Psoas muscle (tissue), 8 donors: ENCODE results near the gene CCT8. TPM values are rescaled to one million over a fixed set of nuclear protein-coding genes. Genes with fewer than 3 reads are reported as not detected.
A peak's percentile ranks its signal among the peaks of the same experiment; 100 is the strongest.

Experiments used
- ATAC-seq, 4 donors: fragments of 200-7000 bp; cut with Tn5 transposase; one replicate each; pipeline ENCODE4 v1.9.1; 2020; ENCODE audit warnings: moderate library complexity in 3 of 4, mild to moderate bottlenecking in 2 of 4
- DNase-seq, 2 donors: peaks; one replicate each; pipeline ENCODE4 v3.0.0-alpha.2; 2020
- H3K27ac ChIP-seq: fragments of 200-600 bp; one replicate; pipeline ENCODE4 v1.8.0; 2022
- H3K27me3 ChIP-seq, 3 donors: fragments of 200-600 bp in 1 of 3; one replicate each; pipeline versions ENCODE4 v1.6.1 to v1.8.0; 2013 to 2022; ENCODE audit warnings: low read length in 2 of 3, mild to moderate bottlenecking in 2 of 3, moderate library complexity in 1 of 3; ENCODE audit not compliant: insufficient read depth in 3 of 3
- H3K36me3 ChIP-seq, 2 donors: fragments of 200-600 bp in 1 of 2; one replicate each; pipeline versions ENCODE4 v1.6.1 to v1.8.0; 2013 to 2022; ENCODE audit warnings: low read depth in 1 of 2, mild to moderate bottlenecking in 1 of 2, moderate library complexity in 1 of 2; ENCODE audit not compliant: insufficient read depth in 1 of 2
- H3K4me1 ChIP-seq: fragments of 200-600 bp; one replicate; pipeline ENCODE4 v1.8.0; 2022
- H3K4me3 ChIP-seq: fragments of 200-600 bp; one replicate; pipeline ENCODE4 v1.8.0; 2022; ENCODE audit warnings: mild to moderate bottlenecking
- H3K9me3 ChIP-seq: fragments of 200-600 bp; one replicate; pipeline ENCODE4 v1.8.0; 2022
- CTCF ChIP-seq: fragments of 200-600 bp; IDR thresholded peaks from one replicate; pipeline ENCODE4 v1.8.0; 2022; ENCODE audit warnings: antibody characterized with exemption
- WGBS, 3 donors: extraction: QIAGEN DNeasy Blood & Tissue Kit; methylation state at CpG; one replicate each; pipeline versions ENCODE4 v1.1.6 to v1.1.7; 2013; 5-methylcytosine and 5-hydroxymethylcytosine counted together
- intact Hi-C, 2 donors: fragments of 100-400 bp; cut with DNase I; formaldehyde crosslinking; loops; one replicate each; pipeline versions ENCODE4 v1.11.0 to v1.14.2; 2022
- polyA plus RNA-seq, 3 donors: library from polyadenylated mRNA; stranded (reverse); fragments of 200-250 nt; gene quantifications; one replicate each; pipeline ENCODE4 v1.2.3, GENCODE V29; 2013
- total RNA-seq, 4 donors: library from RNA; stranded (reverse); fragmentation: NEBNext Ultra II Directional in 2 of 4; extraction: Animal tissue kit (Norgen Biotek cat#: 25700) in 2 of 4; gene quantifications; one replicate each; pipeline versions ENCODE4 v1.2.1 to v1.2.4, GENCODE V29; 2021 to 2023
- donor health status: healthy with polysubstance abuse.
- donor health status: DM: no; HTN: no; CAD: no; lungs with moderate emphysema.
- donor health status: Bipolar disorder and iron deficiency.
- donor health status: healthy.
- donor health status: DM: yes; HTN: yes; CAD: no.
- donor health status: DM: no; HTN: no; CAD: no.
- donor health status: DM: no; HTN: no; CAD: no.
- donor health status: DM: yes; HTN: yes; CAD: no.

Gene CCT8
- total and polyA plus RNA-seq, 7 donors: 124 to 251 (median 138) TPM

- Histone ChIP-seq H3K4me3 (no peak overlapping the region), H3K9me3 (no peaks in the 10 kb centered on the region), H3K4me1 (peaks cover 3% of the 10 kb centered on the region), H3K27me3 (no peaks in the 10 kb centered on the region), H3K27ac (no peak overlapping the region), H3K36me3 (no peaks in the 10 kb centered on the region)
- ATAC-seq: no peak
- no peak for TF ChIP-seq CTCF
- WGBS, 3 donors: 65 to 68% (median 67%) methylated on average over 2 of the region's 2 CpGs
- no peak for DNase-seq
- intact Hi-C loops: loop anchor here in 1 of 2 donors (10.0 kb wide), 1 partner anchor 197 kb away; the partner anchor contains the start of gene BACH1
Observed at GRCh38 chr21:29098156-29098555, 24.7 kb upstream of the CCT8 start.

DNA sequence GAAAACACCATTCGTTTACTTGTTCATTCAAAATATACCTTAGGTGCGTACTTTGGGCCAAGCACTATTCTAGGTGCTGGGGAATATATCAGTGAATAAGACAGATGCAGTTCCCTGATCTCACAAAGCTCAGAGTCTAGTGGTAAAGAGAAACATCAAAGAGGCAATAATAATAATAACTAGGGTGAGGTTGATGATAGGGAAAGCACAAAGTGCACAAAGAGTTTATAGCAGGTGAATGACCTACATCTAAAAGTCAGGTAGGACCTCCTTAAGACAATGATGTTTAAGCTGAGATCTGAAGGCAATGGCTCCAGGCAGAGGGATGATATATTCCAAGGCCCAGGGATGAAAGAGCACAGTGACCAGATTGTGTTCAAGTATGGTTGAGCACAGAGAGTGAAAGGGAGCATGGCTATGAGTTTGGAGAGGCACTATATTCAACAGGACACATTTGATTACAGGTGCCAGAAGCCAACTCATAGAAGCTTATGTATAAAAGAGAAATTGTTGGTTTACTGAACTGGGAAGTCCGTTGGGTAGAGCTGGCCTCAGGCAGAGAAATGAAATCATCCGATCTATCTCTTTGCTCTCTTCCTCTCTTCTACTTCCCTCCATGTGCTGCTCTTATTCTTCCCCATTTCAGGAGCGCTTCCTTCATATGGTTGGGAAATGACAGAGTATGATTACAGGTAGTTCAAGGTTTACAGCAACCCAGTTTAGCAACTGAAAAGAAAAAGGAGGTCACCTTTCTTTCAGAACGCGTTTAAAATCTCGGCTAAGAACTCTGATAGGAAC is 23.0 kb upstream of the CCT8 start:
- intact Hi-C loops: loop anchor here in 1 of 2 donors (10.0 kb wide), 1 partner anchor 198 kb away; the partner anchor contains the start of gene BACH1
- Histone ChIP-seq H3K9me3 (no peaks in the 10 kb centered on the region), H3K27me3 (no peaks in the 10 kb centered on the region)

DNA sequence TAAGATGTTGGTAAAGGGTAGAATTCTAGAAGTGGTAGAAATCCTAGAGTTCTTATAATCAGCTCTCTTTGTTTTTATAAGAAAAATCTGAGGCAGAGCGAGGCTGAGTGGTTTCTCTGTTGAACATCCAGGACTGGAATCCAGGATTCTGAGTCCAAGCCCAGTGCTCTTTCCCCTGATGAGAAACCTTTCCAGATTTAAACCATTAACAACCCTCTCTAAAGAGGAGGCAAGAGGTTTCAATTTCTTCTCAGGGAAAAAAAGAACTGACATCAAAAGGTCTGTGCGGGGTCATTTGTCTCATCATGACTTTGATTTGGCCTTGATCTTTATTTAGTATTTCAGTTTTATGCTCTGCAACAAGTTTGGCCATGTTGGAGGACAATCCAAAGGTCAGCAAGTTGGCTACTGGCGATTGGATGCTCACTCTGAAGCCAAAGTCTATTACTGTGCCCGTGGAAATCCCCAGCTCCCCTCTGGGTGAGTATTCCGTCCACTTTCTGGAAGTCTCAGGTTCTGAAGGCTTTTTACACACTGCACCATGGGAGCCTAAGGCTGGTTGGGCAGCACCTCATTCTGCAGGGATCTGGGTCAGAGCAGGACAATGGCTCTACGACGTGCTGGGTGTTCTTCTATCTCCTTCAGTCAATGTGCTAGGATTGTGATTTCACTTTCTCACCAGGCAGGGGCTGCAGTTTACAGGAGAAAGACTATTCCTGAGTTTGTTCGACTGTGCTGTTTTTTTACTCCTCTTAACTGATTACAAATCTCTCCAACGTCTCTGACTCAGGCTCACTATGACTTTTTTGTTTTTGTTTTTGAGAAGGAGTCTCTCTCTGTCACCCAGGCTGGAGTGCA is 18.9 kb upstream of the CCT8 start:
- Histone ChIP-seq H3K4me1 (peaks cover 14% of the 10 kb centered on the region), H3K9me3 (no peaks in the 10 kb centered on the region), H3K27me3 (no peaks in the 10 kb centered on the region), H3K27ac (peak overlapping the region; percentile 76), H3K4me3 (no peak overlapping the region), H3K36me3 (no peaks in the 10 kb centered on the region)
- no peak for TF ChIP-seq CTCF
- intact Hi-C loops: loop anchor here (5.0 to 10.0 kb wide), 3 partner anchors 65 to 280 kb away; partner anchors contain the start of gene BACH1 (in 1 of the 2)
- WGBS, 3 donors: 18 to 37% (median 24%) methylated on average over 9 of the region's 9 CpGs
- peak; percentile 63 to 90 (median 66) for ATAC-seq
- no peak for DNase-seq

More for the DNA sequence above, 23.0 kb upstream of the CCT8 start:
- Histone ChIP-seq H3K36me3 (no peaks in the 10 kb centered on the region), H3K4me1 (peaks cover 5% of the 10 kb centered on the region), H3K4me3 (no peak overlapping the region), H3K27ac (no peak overlapping the region)
- whole genome bisulfite sequencing, 3 donors: 85 to 93% (median 90%) methylated on average over 8 of the region's 8 CpGs
- DNase-seq: no peak
- no peak for ATAC-seq
- no peak for TF ChIP-seq CTCF

GRCh38 chr21:29091033-29091432 is 17.6 kb upstream of the CCT8 start:
- Histone ChIP-seq H3K4me1 (peaks cover 14% of the 10 kb centered on the region), H3K36me3 (no peaks in the 10 kb centered on the region), H3K27me3 (no peaks in the 10 kb centered on the region), H3K4me3 (no peak overlapping the region), H3K27ac (no peak overlapping the region), H3K9me3 (no peaks in the 10 kb centered on the region)
- 19 to 47% (median 24%) methylated on average over 1 of the region's 1 CpG for WGBS, 3 donors
- ATAC-seq (no peak), DNase-seq (no peak)
- TF ChIP-seq CTCF: no peak
- intact Hi-C loops: loop anchor here (5.0 to 10.0 kb wide), 3 partner anchors 66 to 281 kb away; partner anchors contain the start of gene BACH1 (in 1 of the 2)
